ENCODE data around the gene GARIN3. TPM values are rescaled to one million over a fixed set of nuclear protein-coding genes. Genes with fewer than 3 reads are reported as not detected.

The GARIN3 gene
- total RNA-seq, 1 donor from 2014 or later: not detected

DNA sequence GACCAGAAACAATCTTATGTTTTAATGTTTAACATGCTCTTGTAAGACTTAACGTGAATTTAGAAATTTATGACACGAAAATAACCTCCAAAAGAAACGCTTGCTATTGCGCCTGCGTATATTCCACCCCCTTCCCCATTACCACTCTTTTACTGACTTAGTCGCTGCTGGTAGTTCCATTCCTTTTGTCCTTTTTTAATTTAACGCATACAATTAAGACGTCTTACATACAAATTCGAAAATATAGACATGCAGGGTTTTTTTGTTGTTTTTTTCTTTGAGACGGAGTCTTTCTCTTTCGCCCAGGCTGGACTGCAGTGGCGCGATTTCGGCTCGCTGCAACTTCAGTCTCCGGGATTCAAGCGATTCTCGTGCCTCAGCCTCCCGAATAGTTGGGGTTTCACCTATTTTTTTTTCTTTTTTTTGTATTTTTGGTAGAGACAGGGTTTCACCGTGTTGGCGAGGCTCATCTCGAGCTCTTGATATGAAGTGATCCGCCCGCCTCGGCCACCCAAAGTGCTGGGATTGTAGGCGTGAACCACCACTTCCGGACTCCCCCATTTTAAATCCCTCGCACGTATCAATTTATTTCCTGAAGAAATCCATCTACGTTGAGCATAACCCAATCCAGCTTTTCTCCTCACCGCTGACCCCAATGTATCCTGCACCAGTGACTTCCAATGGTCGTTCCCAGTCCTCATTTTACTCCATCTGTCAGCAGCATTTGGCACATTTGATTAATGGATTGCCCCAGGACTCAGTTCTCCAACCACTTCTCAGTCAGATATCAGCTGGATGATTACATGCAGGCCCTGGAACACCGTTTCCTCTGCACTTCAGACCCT, 22.7 kb downstream of the GARIN3 start:
- peak overlapping the region; percentile 99 for H3K27ac Mint-ChIP-seq (ENCODE audit: unreplicated experiment)
- H3K36me3 Mint-ChIP-seq (ENCODE audit: low read depth): peaks cover 10% of the 10 kb centered on the region
- peaks cover 1% of the 10 kb centered on the region for H3K27me3 Mint-ChIP-seq (ENCODE audit: low read depth)
- H3K9me3 Mint-ChIP-seq (ENCODE audit: low read depth): no peaks in the 10 kb centered on the region
- H3K4me3 Mint-ChIP-seq (ENCODE audit: unreplicated experiment): peak overlapping the region; percentile 94
- TF ChIP-seq, protein P1, sequence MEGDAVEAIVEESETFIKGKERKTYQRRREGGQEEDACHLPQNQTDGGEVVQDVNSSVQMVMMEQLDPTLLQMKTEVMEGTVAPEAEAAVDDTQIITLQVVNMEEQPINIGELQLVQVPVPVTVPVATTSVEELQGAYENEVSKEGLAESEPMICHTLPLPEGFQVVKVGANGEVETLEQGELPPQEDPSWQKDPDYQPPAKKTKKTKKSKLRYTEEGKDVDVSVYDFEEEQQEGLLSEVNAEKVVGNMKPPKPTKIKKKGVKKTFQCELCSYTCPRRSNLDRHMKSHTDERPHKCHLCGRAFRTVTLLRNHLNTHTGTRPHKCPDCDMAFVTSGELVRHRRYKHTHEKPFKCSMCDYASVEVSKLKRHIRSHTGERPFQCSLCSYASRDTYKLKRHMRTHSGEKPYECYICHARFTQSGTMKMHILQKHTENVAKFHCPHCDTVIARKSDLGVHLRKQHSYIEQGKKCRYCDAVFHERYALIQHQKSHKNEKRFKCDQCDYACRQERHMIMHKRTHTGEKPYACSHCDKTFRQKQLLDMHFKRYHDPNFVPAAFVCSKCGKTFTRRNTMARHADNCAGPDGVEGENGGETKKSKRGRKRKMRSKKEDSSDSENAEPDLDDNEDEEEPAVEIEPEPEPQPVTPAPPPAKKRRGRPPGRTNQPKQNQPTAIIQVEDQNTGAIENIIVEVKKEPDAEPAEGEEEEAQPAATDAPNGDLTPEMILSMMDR (IDR thresholded peaks at IDR 0.05): no peak
- peaks cover 23% of the 10 kb centered on the region for H3K4me1 Mint-ChIP-seq (ENCODE audit: low read depth)
- DNase-seq (ENCODE audit: low spot score): no peak

DNA sequence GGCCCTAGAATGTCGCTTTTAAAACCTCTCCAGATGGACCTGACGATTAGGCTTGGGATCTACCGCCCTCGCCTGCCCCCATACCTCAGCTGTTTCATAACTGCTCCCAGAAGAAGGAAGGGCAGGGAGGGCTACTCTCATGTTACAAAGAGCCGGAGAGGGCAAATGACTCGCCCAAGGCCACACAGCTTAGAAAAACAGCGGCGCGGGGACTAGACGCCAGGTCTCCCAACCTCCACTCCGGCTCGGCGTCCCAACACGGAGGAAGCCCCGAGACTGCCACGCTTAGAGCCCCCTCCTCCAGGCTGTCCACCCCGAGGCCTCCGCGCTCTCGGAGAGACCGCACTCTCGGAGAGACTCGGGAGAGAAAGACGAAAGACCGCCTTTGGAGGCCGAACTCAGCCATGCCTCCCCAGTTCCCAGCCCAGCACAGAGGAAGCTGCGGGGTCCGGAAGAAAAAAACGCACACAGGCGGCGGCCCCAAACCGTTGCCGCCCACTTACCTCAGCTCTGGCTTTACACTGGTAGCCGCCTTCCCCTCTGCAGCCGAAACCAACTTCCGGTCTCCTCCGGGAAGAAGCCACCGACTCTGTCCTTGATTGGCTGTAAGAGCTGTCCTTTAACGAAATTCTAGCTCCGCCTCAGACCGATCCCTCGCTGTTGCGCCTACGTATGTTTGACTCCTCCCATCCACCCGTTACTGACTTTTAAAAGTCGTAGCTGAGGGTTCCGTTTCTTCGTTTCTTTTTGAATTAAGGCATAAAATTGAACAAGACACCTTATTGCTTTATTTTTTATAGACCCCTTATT, 23.5 kb downstream of the GARIN3 start, which contains the start of gene MED7:
Gene MED7 (minus strand): TSS at position 549 of the 810 bp plus-strand sequence. CDS start 3,434 bp downstream, outside the sequence.
- H3K27ac Mint-ChIP-seq (ENCODE audit: unreplicated experiment): peak within 1 kb of the TSS; percentile 99
- no peaks in the 10 kb centered on the region for H3K9me3 Mint-ChIP-seq (ENCODE audit: low read depth)
- TF ChIP-seq, protein P1 (IDR thresholded peaks at IDR 0.05): no peak
- DNase-seq (ENCODE audit: low spot score): peak; percentile 94
- H3K4me3 Mint-ChIP-seq (ENCODE audit: unreplicated experiment): peak within 1 kb of the TSS; percentile 94
- H3K27me3 Mint-ChIP-seq (ENCODE audit: low read depth): peaks cover 1% of the 10 kb centered on the region
- peaks cover 23% of the 10 kb centered on the region for H3K4me1 Mint-ChIP-seq (ENCODE audit: low read depth)
- H3K36me3 Mint-ChIP-seq (ENCODE audit: low read depth): peaks cover 10% of the 10 kb centered on the region

DNA sequence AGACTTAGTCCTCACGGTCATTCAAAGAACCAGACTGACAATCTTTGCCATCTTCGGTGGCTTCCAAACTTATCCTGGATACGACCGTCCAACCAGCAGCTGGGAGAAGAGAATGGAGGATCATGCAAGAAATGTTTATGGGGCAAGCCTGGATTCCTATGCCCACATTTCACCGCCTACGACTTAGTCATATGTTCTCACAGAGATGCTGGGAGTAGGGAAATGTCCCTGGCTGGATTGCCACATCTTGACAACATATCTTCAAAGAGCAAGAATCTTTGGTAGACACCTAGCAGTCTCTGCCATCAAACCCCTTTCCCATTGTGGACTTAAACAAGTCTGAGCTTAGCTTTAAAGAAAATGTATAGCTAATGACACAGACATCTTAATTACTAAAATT, 28.4 kb downstream of the GARIN3 start:
- TF ChIP-seq, protein P1 (IDR thresholded peaks at IDR 0.05): no peak
- Mint-ChIP-seq H3K9me3 (ENCODE audit: low read depth) (no peaks in the 10 kb centered on the region), H3K4me1 (ENCODE audit: low read depth) (peaks cover 14% of the 10 kb centered on the region)

DNA sequence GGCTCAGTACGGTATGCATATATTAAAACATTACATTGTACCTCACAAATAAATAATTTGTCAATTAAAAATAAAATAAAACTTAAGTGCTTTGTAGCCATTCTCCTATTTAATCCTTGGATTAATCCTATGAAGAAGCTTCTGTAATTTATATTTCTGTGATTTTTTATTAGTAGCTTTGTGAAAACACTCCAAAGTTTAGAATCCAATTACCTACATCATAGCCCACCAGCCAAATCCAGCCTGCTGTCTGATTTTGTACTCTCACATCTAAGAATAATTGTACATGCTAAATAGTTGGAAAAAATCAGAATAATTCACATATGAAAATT, 33.8 kb downstream of the GARIN3 start:
- Mint-ChIP-seq H3K4me1 (ENCODE audit: low read depth) (no peaks in the 10 kb centered on the region), H3K27me3 (ENCODE audit: low read depth) (no peaks in the 10 kb centered on the region), H3K4me3 (ENCODE audit: unreplicated experiment) (no peak overlapping the region), H3K36me3 (ENCODE audit: low read depth) (no peaks in the 10 kb centered on the region), H3K9me3 (ENCODE audit: low read depth) (peaks cover 3% of the 10 kb centered on the region), H3K27ac (ENCODE audit: unreplicated experiment) (no peak overlapping the region)
- TF ChIP-seq, protein P1 (IDR thresholded peaks at IDR 0.05): no peak
- no peak for DNase-seq (ENCODE audit: low spot score)

More for the DNA sequence above, 28.4 kb downstream of the GARIN3 start:
- Mint-ChIP-seq H3K36me3 (ENCODE audit: low read depth) (peaks cover 11% of the 10 kb centered on the region), H3K4me3 (ENCODE audit: unreplicated experiment) (no peak overlapping the region), H3K27me3 (ENCODE audit: low read depth) (no peaks in the 10 kb centered on the region), H3K27ac (ENCODE audit: unreplicated experiment) (no peak overlapping the region)
- DNase-seq (ENCODE audit: low spot score): no peak

DNA sequence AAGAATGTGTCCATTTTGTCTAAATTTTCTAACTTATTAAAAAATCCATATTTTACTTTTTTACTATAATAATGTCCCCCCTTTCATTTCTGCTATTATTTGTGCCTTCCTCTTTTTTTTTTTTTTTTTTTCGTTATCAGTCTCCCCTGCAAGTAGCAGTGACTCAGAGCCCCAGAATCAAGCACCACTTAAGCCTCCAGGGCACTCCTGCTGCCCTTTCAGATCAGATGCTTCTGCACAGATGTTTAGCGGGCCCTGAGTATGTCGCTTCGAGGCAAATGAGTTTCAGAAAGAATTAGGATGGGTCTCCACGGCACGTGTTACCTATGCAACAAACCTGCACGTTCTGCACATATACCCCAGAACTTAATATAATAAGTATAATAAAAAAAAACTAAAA, 35.1 kb downstream of the GARIN3 start:
- Mint-ChIP-seq H3K4me3 (ENCODE audit: unreplicated experiment) (no peak overlapping the region), H3K9me3 (ENCODE audit: low read depth) (peaks cover 3% of the 10 kb centered on the region)

More for the DNA sequence above, 35.1 kb downstream of the GARIN3 start:
- Mint-ChIP-seq H3K36me3 (ENCODE audit: low read depth) (no peaks in the 10 kb centered on the region), H3K27me3 (ENCODE audit: low read depth) (no peaks in the 10 kb centered on the region), H3K27ac (ENCODE audit: unreplicated experiment) (no peak overlapping the region), H3K4me1 (ENCODE audit: low read depth) (no peaks in the 10 kb centered on the region)
- TF ChIP-seq, protein P1 (IDR thresholded peaks at IDR 0.05): no peak
- no peak for DNase-seq (ENCODE audit: low spot score)

All from chondrocyte (in vitro differentiated cells).